ENCODE measurements around the gene ZNF528.

Gene ZNF528

DNA sequence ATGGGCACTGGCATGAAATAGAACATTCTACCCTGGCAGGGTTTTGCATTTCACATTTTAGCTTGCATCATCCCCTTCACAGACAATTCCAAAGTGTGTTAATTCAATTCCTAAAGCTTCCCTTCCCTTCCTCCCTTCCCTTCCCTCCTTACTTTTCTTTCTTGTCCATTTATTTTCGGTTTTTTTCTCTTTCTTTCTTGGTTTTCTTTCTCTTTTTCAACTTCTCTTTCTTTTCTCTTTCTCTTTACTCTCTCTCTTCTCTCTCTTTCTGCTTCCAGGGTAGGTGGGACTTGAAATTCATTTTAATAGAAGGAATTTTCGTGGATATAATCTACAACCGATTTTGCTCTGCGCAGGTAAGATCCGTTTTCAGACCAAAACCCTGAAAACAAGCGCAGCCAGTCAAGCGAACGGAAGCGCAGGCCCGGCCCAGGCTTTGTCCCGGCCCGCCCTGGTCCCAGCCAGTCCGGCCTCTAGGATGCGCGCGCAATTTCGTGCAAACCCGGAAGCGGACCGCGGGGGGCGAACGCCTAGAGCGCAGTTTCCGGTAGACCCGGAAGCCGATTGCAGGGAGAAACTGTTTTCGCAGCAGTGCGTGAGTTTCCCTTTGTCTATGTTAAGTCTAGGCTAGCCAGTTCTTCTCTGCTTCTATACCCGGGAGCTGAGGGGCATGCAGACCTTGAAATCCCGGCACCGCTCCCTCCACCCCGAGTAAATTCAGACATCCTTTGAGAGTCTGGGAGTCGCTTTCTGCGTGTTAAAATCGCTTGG, at the start of gene ZNF528:
ZNF528 (plus strand) TSS at position 540 of the 771 bp plus-strand sequence. CDS start 4,165 bp downstream, outside the sequence.
- in situ Hi-C loops (cut with MboI; ENCODE audit: low sequenced_read_pairs) = no loop called here

DNA sequence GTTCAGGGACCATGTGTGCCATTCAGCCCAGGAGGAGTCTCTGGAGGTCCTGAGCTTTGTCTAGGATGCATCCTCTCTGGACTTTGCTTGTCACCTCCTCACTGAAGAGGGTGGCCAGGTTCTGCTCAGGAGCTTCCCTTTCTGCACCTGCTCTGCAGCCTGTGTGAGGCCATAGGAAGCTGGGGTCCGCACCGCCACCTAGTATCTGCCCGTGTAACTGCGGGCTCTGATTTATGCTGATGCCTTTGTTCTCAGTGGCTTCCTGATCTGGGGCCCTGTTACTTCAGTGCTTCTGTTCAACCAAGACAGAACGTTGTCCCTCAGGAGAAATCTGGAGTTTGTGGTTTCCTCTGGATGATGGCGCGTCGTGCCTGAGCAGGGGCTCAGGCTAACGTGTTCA, 46.1 kb upstream of the ZNF528 start:
- in situ Hi-C loops (cut with MboI; ENCODE audit: low sequenced_read_pairs) = no loop called here

DNA sequence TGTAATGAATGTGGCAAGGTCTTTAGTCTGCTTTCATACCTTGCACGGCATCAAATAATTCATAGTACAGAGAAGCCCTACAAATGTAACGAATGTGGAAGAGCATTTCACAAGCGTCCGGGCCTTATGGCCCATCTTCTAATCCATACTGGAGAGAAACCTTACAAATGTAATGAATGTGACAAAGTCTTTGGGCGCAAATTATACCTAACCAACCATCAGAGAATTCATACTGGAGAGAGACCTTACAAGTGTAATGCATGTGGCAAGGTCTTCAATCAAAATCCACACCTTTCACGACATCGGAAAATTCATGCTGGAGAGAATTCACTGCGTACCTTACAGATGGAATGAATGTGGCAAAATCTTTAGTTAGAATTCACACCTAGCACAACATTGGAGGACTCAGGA, 31.2 kb upstream of the ZNF528 start:
- in situ Hi-C loops (cut with MboI; ENCODE audit: low sequenced_read_pairs) = no loop called here

DNA sequence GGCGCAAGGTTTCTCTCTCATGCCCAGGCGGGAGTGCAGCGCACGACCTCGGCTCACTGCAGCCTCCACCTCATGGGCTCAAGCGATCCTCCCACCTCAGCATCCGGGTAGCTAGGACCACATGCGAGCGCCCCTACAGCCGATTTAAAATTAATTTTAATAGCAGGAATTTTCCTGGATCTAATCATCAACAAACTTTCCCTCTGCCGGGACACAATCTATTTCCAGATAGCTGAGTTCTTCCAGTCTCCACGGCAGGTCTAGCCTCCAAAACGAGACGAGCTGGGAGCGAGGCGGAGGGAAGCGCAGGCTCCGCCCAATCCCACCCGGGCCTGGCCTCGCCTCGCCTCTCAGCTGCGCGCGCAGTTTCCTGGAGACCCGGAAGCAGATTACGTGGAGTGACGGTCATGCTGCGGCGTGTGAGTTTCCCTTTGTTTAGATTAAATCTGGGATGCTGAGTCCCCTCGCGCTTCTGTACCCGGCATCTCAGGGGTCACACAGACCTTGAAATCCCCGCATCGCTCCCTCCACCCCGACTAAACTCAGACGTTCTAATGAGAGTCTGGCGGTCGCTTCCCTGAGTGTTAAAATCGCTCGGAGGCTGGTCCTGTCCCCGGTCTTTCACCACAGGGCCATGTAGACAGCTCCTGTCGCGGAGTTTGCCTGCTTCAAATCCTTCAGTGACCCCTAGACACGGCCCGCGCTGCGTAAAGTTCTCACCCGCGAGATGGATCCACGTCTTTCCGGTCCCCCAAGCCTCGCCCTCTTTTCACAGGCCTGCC, 27.9 kb upstream of the ZNF528 start, which contains the start of gene ZNF880:
ZNF880 (plus strand) TSS at position 365 of the 782 bp plus-strand sequence; CDS start at position 408, 43 bp downstream.
- in situ Hi-C loops (cut with MboI; ENCODE audit: low sequenced_read_pairs) = no loop called here

DNA sequence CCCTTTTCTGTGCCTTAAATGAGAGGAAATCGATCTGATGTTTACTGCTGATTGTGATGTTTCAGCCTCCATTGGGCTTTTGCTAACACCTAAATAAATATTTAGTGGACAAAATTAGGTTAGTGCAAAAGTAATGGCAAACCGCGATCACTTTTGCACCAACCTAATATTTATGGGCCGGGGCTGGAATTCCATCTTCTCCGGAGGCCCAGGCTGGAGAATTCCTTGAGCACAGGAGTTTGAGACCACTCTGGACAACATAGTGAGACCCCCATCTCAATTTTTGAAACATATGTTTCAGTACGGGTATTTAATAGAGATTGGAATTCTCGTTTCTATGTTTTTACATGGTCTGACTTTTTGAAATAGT, 27.3 kb upstream of the ZNF528 start:
- in situ Hi-C loops (cut with MboI; ENCODE audit: low sequenced_read_pairs) = no loop called here

DNA sequence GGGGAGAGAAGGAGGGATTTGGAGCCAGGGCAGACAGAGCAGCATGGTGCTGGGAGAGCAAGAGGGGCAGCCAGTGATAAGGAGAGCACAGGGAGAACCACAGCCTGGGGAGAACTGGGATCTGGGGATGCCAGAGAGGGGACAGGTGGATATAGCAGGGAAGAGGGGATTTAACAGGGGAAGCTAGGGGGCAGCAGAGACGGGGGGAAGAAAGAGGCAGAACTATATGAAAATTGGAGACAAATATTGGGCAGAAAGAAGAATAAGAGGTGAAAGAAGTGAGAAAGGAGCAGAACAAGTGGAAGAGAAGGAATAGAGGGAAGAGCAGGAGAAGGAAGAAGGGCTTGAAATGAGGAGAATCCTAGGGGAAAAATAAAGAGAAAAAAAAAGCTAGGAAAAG, 6.5 kb upstream of the ZNF528 start:
- in situ Hi-C loops (cut with MboI; ENCODE audit: low sequenced_read_pairs) = no loop called here

DNA sequence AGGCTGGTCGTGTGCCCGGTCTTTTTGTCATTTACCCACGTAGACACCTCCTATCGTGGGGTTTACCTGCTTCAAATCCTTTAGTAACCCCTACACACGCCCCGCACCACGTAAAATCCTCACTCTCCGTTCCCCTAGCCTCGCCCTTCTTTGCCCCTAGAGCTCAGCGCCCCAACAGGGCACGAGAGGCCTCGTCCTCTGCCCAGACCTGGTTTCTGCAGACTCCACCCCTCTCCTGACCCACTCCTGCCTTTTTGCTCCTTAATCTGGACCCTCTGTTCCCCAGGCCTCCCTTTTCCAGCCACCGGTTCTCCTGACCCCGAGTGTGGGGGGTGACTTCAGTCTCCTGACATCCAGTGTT, 412 bp downstream of the ZNF528 start:
- in situ Hi-C loops (cut with MboI; ENCODE audit: low sequenced_read_pairs) = no loop called here

DNA sequence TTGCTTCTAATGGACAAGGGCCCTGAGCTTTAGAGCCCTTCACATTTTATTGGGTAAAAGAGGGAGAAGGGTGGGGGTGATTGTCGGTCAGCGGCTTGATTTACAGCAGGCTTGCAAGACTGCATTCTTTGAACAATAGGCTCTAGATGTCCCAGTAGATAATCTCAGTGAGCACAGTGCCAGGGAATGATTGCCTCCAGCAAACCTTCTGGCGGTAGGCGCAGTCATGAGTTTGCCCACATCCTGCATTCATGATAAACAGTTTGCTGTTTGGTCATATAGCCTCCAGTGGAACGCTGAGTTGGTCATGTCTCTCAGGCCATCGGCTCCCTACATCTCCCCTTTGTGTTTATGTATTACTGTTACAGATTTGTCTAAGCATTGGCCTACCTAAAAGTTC, 12.6 kb downstream of the ZNF528 start:
- in situ Hi-C loops (cut with MboI; ENCODE audit: low sequenced_read_pairs) = no loop called here

DNA sequence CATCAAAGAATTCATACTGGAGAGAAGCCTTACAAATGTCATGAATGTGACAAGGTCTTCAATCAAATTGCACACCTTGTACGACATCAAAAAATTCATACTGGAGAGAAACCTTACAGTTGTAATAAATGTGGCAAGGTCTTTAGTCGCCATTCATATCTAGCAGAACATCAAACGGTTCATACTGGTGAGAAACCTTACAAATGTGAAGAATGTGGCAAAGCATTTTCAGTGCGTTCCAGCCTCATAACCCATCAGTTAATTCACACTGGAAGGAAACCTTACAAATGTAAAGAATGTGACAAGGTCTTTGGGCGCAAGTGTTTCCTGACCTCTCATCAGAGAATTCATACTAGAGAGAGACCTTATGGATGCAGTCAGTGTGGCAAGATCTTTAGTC, 18.1 kb downstream of the ZNF528 start:
- in situ Hi-C loops (cut with MboI; ENCODE audit: low sequenced_read_pairs) = no loop called here

DNA sequence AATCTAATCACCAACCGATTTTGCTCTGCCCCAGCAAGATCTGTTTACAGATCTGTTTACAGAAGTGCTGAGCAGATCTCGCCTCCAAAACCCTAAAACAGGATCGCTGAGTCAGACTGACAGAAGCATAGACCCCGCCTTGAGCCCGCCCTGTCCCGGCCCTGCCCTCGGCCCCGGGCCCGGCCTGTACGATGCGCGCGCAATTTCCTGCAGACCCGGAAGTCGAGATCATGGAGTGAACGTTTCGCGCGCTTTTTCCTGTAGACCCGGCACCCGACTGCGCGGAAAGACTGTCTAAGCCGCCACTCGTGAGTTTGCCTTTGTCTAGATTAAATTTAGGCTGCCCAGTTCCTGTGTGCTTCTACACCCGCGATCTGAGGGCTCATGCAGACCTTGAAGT, 31.3 kb downstream of the ZNF528 start, which contains the start of gene ZNF534:
ZNF534 (plus strand) TSS at position 212 of the 400 bp plus-strand sequence. CDS start 2,327 bp downstream, outside the sequence.
- in situ Hi-C loops (cut with MboI; ENCODE audit: low sequenced_read_pairs) = no loop called here

DNA sequence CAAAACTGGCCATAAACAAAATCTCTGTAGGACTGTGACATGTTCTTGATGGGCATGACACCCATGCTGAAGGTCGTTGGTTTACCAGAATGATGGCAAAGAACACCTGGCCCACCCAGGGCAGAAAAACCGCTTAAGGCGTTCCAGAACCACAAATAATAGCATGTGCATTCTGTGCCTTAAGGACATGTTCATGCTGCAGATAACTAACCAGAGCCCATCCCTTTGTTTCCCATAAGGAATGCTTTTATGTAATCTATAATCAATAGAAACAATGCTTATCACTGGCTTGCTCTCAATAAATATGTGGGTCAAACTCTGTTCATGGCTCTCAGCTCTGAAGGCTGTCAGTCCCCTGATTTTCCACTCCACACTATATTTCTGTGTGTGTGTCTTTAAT, 44.5 kb downstream of the ZNF528 start:
- in situ Hi-C loops (cut with MboI; ENCODE audit: low sequenced_read_pairs) = no loop called here

DNA sequence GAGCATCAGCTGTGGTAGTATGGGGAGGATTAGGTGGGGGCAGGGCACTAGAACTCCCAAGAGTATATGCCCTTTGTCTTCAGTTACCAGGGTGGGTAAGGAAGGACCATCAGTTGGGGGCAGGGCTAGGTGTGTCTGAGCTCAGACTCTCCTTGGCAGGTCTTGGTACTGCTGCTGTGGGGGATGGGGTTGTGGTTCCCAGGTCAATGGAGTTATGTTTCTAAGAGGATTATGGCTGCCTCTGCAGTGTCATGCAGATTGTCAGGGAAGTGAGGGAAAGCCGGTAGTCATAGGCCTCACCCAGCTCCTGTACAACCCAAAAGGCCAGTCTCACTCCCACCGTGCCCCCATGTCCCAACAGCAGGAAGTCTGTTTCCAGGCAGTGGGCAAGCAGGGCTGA, 46.9 kb downstream of the ZNF528 start:
- in situ Hi-C loops (cut with MboI; ENCODE audit: low sequenced_read_pairs) = no loop called here

DNA sequence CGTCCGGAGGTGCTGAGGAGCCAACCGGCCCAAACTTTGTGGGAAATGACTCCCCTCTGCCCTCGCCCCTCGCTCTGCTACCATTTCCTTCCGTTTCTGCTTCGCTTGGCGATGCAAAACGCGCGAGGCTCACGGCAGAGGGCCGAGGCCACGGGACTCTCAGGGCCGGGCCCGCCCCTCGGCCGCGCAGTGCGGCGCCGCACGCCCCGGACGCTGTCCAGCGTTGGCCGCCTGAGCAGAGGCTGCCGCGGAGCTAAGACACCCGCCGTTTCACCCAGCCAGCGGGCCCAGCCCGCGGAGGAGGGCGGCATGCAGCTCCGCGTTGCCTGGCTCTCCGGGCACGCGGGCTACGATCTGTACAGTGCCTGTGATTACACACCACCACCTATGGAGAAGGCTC, 53.6 kb downstream of the ZNF528 start:
- in situ Hi-C loops (cut with MboI; ENCODE audit: low sequenced_read_pairs) = no loop called here

DNA sequence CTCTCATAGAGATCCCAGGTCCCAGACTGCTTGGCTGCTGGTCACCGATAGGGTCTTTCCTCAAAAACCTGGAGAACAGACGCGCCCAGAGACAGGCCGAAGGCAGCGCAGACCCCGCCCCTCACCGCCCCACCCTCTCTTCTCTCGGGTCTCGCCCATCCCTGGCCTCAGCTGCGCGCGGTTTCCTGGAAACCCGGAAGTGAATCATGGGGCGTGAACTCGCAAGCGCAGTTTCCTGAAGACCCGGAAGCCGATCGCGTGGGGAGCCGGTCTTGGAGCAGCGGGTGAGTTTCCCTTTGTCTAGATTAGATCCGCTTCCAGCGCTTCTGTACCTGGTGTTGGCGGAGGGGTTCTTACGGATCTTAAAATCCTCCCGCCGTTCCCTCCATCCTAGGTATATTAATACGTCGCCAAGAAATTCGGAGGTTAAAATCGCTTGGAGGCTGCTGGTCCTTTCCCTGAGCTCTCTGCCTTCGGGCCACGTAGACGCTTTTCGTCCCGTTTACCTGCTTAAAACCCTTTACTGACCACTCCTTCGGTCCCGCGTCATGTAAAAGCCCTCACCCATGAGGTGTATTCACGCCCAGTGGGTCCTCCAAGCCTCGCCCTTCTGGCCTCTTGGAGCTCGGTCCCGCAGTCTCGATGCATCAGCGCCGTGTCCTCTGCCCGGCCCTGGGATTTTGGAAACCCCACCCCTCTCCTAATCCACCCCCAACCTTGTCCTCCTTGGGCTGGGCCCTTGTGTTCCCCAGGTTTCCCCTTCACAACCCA, 55.9 kb downstream of the ZNF528 start, which contains the start of gene ZNF578:
ZNF578 (plus strand) TSS at position 230 of the 771 bp plus-strand sequence. CDS start 48,293 bp downstream, outside the sequence.
- in situ Hi-C loops (cut with MboI; ENCODE audit: low sequenced_read_pairs) = no loop called here

DNA sequence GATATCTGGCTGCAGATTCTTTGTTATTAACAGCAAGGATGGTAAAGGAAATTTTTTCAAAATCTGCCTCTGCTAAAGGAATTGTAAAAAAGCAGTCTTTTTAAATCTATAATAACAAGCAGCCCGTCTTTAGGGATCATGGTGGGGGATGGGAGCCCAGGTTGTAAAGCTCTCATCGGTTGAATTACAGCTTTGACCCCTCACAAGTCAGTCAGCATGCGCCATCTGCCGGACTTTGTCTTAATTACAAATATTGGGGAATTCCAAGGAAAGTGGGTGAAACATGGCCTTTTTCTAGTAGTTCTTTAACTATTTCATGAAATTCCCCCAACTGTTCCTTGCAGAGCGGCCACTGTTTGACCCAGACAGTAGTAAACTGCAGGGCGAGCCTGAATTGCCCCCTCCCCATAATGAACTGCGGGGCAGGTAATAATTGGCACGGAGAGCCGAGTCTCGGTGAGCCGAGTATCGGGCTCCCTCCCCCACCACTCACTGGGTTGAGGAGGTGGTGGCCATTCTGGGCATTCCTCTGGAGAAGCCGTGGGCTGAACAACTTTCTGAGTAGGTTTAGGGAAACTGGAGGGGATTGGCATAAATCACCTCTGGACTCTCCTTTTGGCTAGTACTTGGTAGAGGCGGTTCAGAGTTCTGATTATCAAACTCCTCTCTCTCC, 67.3 kb downstream of the ZNF528 start:
- in situ Hi-C loops (cut with MboI; ENCODE audit: low sequenced_read_pairs) = no loop called here

All from HL-60/S4 treated with phorbol 12-myristate 13-acetate at 8.2 ng/mL for 4 days and 3 days (cell line).